AG09319 (cell line): Measurements from ENCODE around the gene STRA6.

Source experiments
- DNase-seq: peaks from one replicate; pipeline ENCODE4 v3.0.0-alpha.2; 2010; ENCODE audit warnings: low read depth; ENCODE audit errors: extremely low read depth
- CTCF ChIP-seq: IDR thresholded peaks from 2 replicates; pipeline ENCODE4 v1.5.1; 2011; ENCODE audit warnings: low read depth, mild to moderate bottlenecking, inconsistent platforms, low read length, moderate library complexity

The STRA6 gene

GRCh38 chr15:74194572-74195559 lies 7.7 kb downstream of the STRA6 start:
- no peak for TF ChIP-seq CTCF
- no peak for DNase-seq

- no peak for TF ChIP-seq CTCF
These were observed 8.7 kb downstream of the STRA6 start for GRCh38 chr15:74193905-74194304.

GRCh38 chr15:74193299-74193718 lies 9.3 kb downstream of the STRA6 start:
- no peak for DNase-seq

More at GRCh38 chr15:74193905-74194304, 8.7 kb downstream of the STRA6 start:
- no peak for DNase-seq

GRCh38 chr15:74192751-74193150 lies 9.8 kb downstream of the STRA6 start:
- DNase-seq, result no peak
- no peak for TF ChIP-seq CTCF

More at GRCh38 chr15:74193299-74193718, 9.3 kb downstream of the STRA6 start:
- TF ChIP-seq CTCF, result no peak

- no peak for DNase-seq
- no peak for TF ChIP-seq CTCF
These were observed 10.8 kb downstream of the STRA6 start for GRCh38 chr15:74191798-74192197.

- TF ChIP-seq CTCF, result no peak
- DNase-seq, result no peak
These were observed 14.4 kb downstream of the STRA6 start for GRCh38 chr15:74188216-74188615.

- no peak for TF ChIP-seq CTCF
- DNase-seq, result no peak
These were observed 16.8 kb downstream of the STRA6 start for GRCh38 chr15:74185710-74186348.
